Mammary microvascular endothelial cell (primary cell): ENCODE data around the gene REV1. TPM values are rescaled to one million over a fixed set of nuclear protein-coding genes. Genes with fewer than 3 reads are reported as not detected.

Experiments
- total RNA-seq: library from RNA; depleted of rRNA; stranded (reverse); fragments of >200 nt; gene quantifications from 2 replicates; pipeline ENCODE4 v1.2.3, GENCODE V29; 2015

Gene REV1
- total RNA-seq, result 10.6 and 17.1 TPM in 2 replicates

GRCh38 chr2:99489761-99490622 is at the start of gene REV1:
REV1 (minus strand) TSS chr2:99490017; CDS start chr2:99464975, 25,042 bp downstream.

Other genes starting within 250 kb of the REV1 start
- gene LYG2, start 234.4 kb downstream of the REV1 start, total RNA-seq, result not detected in 2 replicates
- not detected in 2 replicates for gene LYG1, start 188.8 kb downstream of the REV1 start, total RNA-seq
- gene TXNDC9, start 153.7 kb downstream of the REV1 start, total RNA-seq, result 76.9 and 93.3 TPM in 2 replicates
- 19.1 and 19.3 TPM in 2 replicates for gene EIF5B, start 152.6 kb downstream of the REV1 start, total RNA-seq